ENCODE measurements around the gene CD7.

CD7 gene

DNA sequence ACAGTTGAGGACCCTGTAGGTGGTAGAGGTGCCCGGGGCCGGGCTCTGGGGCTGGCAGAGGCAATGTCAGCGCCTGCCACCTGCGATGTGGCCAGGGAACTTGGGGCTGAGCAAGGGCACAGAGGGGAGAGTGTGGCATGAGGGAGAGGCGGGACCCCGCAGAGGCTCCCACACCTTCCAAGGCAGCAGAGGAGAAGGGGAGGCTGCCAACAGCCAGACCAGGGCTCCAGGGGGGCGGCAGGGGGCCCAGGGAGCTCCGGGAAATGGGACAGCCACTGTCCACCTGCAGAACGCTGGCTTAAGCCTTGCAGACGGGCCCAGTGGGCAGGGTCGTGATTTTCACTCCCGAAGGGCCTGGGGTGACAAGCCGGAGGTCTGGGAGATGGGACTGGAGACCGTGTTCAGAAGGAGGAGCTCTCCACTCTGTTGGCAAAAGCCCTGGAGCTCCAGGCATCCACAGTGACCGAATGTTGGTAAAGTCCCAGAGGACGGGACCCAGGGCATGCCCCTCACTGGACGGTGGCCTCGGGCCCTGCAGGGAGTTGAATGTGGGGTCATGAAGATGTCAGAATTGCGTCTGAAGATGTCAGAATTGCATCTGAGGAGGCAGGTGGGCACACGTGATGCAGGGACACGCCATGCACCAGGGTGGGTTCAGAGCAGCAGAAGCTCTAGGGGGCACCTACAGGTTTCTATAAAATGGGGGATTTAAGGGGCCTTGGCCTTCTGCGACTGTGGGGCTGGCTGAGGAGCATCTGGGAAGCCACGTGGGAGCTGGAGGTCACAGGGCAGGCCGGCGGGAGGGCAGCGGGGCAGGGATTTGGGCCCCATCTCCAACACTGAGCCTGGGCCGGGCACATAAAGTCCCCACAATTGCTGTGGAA lies 18.6 kb downstream of the CD7 start:
- no peak for DNase-seq (ENCODE audit: low read depth, low spot score)

DNA sequence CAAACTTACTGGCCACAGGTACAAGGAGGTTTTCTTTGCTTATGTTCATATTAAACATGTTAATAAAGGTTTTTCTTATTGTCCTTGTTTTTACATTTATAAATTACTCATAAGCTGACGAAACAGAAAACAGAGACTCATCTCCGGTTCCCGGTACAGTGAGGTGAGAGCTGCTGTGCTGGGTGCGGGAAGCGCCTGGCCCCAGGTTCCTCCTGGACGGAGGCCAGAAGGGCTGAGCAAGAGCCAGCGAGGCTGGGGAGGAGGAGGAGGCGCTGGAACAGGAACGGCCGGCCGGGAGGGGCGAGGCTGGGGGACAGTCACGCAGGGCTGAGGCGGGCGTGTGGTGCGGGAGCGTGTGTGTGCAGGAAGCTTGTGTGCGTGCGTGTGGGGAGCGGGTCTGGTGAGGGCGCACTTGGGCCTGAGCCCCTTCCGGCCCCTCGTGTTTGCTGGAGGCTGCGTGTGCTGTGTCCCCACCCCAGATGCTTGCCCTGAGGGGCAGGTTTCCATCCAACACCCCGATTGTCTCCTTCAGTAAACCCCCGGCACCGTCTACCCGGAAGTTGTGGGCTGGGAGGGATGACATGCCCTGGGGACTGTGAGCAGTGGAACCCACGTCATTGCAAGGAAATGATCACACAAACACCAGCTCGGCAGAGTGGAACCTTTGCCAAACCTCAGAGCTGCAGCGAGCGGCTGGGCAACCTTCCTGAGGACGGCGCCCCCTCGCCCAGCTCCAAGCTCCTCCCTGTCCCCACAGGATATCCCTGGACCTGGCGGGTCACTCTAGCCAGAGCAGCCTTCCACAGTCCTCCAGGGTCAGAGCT lies 19.5 kb downstream of the CD7 start:
- DNase-seq (ENCODE audit: low read depth, low spot score), result peak; percentile 96

DNA sequence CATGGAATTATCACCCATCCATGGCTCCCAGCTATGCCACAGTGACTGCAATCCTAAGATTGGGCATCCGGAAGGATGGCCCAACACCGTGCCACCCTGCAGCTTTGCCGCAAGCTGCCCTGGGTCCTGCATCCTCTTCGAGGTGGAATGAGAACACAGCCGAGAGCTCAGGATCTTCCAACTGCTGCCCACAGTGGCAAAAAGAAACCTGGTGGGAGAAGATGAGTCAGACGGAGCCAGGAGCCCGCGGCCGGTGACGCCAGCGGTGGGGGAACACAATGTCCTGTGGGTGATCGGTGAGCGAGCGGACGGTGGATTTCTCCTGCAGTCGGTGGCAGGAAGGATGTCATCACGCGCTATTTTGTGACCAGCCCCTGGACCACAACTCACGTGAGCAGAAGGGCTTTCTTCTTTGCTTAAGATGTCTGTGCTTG lies 20.1 kb downstream of the CD7 start:
- DNase-seq (ENCODE audit: low read depth, low spot score), result peak; percentile 92

- DNase-seq (ENCODE audit: low read depth, low spot score), result no peak
Measured at GRCh38 chr17:82296511-82297279, 20.7 kb downstream of the CD7 start.

DNA sequence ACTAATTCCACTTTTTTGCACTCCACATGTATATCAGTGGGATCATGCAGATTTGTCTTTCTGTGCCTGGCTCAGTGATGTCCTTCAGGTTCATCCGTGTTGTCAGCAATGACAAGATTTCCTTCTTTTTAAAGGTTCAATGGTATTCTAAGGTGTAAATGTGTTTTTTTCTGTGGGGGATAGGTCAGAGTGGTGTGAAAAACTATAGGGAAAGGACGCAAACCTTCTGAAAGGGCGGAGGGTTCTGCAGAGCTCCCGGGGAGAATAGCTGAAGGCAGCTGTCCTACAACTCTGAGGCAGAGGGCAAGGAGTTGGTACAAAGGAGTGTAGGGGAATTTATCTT lies 22.0 kb downstream of the CD7 start:
- DNase-seq (ENCODE audit: low read depth, low spot score), result no peak

- DNase-seq (ENCODE audit: low read depth, low spot score), result no peak
Measured at GRCh38 chr17:82294064-82294773, 23.2 kb downstream of the CD7 start.

GRCh38 chr17:82292251-82293154 lies 24.9 kb downstream of the CD7 start:
- DNase-seq (ENCODE audit: low read depth, low spot score), result peak; percentile 99

DNA sequence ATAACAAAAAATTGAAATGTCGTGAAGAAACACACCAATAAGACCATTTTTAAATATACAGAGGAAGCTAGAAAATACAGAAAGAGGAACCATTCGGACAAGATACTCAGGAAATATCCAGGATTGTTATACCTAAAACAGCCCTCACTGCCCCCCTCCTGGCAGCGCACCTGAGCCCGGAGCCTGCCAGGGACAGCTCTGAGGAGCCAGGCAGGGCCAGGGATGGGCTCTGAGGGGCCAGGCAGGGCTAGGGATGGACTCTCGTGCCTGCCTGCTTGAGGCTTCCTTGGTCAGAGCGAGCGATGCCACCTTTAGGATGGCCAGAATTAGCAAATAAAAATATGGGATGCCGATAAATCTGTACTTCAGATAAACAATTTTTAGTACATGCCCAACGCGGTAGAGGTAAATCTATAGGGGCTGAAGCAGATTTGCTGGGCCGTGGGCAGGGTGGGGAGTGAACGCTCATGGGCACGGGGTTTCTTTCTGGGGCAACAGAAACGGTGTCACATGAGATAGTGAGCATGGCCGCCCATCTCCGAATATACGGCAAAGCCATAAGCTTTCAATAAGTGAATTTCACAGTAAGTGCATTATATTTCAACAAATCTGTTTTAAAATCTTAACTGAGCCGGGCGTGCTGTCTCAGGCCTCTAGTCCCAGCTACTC lies 25.7 kb downstream of the CD7 start:
- DNase-seq (ENCODE audit: low read depth, low spot score), result no peak

DNA sequence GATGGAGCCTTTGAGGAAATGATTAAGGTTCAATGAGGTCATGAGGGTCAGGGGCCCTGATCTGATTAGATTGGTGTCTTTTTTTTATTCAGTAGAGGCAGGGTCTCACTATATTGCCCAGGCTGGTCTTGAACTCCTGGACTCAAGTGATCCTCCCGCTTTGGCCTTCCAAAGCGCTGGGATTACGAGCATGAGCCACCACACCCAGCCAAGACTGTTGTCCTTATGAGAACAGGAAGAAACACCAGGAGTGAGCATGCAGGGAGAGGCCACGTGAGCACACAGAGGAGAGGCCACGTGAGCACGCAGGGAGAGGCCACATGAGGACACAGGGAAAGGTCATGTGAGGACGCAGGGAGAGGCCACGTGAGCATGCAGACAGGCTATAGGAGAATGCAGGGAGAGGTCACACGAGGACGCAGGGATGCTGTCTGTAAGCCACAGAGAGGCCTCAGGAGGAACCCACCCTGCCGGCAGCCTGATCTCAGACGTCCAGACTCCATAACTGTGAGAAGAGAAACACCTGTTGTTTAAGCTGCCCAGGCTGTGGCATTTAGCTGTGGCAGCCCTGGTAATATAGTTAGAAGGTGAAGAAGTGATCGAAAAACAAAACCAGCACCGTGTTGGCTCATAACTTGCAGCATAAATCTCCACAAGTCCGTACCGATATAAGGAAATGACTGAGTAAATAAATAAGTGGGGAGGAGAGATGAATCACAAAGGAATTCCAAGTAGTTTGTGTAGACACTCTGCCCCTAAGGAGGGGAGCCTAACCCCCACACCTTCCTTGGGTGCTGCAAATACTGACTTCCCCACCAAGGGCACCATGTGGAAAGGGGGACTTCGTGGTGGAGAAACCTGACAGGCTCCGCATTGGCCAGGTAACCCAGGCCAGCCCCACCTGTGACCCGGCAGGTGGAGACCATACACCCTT lies 29.3 kb downstream of the CD7 start:
- no peak for DNase-seq (ENCODE audit: low read depth, low spot score)

DNA sequence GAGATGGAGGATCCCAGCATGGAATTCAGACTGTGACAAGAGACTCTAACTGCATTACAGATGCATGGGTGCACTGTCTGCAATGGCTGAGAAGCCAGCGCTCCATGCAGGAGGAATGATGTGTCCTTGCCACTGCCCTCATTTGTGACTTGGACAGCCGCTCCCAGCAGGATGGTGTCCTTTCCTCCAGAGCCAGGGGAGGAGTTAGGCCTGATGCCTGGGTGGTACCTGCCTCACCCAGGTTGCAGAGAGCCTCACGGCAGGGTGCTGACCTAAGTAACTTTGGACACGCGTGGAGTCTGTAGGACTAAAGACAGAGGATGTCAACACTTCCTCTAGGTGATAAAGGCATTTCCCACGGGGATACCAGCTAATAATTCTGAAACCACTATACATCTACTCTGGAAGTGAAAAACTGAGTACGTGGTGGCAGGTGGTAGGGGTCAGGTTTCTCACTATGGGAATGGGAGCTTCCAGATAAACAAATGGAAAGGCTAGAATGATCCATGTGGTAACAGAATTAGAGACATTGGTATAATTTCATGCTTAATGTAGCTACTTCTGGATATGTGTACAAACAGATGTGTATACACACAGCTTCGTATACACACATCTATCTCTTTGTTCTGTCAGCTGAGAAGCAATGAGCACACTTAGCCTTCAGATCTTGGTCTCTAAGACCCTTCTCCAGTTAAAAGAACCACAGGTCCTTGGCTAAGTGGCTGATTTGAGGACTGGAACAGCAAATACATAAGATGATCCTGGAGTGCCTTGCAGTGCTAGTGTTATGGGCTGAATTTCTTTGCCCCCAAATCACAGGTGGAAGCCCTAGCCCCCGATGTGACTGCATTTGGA lies 30.2 kb downstream of the CD7 start:
- no peak for DNase-seq (ENCODE audit: low read depth, low spot score)

DNA sequence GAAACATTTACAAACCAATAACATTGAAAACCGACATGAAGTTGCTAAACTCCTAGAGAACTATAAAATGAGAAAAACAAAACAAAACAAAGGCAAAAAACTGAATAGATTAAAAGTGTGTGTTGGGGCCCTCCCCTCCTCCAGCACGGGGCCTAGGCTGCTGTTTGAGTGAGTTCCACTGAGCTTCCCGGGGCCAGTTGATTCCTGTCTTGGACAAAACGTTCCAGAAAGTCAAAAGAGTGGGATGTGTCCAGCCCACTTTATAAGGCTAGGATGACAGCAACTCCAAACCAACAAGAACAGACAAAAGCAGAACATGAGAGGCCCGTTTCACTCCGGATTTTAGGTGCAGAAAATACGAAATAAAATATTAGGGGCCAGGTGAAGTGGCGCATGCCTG lies 32.3 kb downstream of the CD7 start:
- DNase-seq (ENCODE audit: low read depth, low spot score), result no peak

GRCh38 chr17:82283208-82283749 lies 34.1 kb downstream of the CD7 start:
- DNase-seq (ENCODE audit: low read depth, low spot score), result peak; percentile 75

GRCh38 chr17:82282239-82283207 lies 34.9 kb downstream of the CD7 start:
- DNase-seq (ENCODE audit: low read depth, low spot score), result peak; percentile 56

DNA sequence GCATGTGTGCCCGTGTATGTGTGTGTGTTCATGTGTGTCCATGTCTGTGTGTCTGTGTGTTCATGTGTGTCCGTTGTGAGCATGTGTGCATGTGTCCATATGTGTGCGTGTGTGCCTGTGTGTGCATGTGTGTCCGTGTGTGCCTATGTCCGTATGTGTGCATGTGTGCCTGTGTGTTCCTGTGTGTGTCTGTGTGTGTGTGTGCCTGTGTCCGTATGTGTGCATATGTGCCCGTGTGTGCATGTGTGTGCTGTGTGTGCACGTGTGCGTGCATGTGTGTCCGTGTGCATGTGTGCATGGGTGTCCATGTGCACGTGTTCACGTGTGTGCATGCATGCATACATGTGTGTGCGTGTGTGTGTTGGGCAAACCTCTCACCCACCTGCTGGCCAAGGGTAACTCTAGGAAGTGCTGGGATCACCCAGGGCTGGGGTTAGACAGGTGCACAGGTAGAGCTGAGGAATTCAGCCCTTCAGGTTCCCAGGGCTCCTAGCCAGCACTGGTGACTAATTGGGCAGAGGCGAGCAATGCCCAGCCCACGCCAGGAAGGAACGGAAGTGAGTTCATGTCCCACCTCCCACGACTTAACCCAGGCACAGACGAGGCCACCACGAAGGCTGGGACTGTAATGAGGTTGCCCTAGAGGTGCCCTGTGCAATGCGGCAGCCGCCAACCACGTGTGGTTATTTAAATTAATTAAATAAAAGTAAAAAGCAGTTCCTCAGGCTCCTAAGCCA lies 35.7 kb downstream of the CD7 start:
- peak; percentile 72 for DNase-seq (ENCODE audit: low read depth, low spot score)

DNA sequence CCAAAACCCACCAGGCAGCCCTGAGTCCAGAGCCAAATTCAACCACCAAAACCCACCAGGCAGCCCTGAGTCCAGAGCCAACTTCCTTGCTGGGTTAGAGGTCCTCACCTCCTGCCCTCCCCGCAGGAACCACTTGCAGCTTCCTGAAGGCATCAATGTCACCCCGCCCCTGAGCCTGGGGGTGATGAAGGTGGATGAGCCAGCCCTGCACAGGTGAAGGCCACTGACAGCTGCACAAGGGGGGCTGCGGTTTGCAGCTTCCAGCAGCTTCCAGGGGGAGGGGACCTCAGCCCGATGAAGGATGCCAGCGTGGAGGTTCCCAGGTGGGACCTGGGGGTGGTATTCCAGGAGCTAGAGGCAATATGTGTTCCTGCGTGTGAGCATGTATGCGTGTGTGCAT lies 36.3 kb downstream of the CD7 start:
- no peak for DNase-seq (ENCODE audit: low read depth, low spot score)

- DNase-seq (ENCODE audit: low read depth, low spot score), result no peak
Measured at GRCh38 chr17:82280537-82280936, 36.9 kb downstream of the CD7 start.

Data from astrocyte of the hippocampus (primary cell).